Fibroblast of lung (primary cell): ENCODE data around the gene GYG1. TPM values are rescaled to one million over a fixed set of nuclear protein-coding genes. Genes with fewer than 3 reads are reported as not detected.

Experiments
- DNase-seq, 2 donors: peaks; one replicate each; pipeline versions ENCODE4 v3.0.0 to v3.0.0-alpha.2; 2010; ENCODE audit warnings: low read depth in 2 of 2
- H2AFZ ChIP-seq: 2 replicates; pipeline ENCODE4 v1.5.1; 2012; ENCODE audit warnings: low read length, control low read depth, inconsistent platforms
- H3K27ac ChIP-seq: 2 replicates; pipeline ENCODE4 v1.5.1; 2011; ENCODE audit warnings: low read length, control low read depth; ENCODE audit not compliant: insufficient read depth
- H3K27me3 ChIP-seq: 2 replicates; pipeline ENCODE4 v1.5.1; 2011; ENCODE audit warnings: mild to moderate bottlenecking, low read length; ENCODE audit not compliant: control insufficient read depth, insufficient read depth
- H3K36me3 ChIP-seq: 2 replicates; pipeline ENCODE4 v1.5.1; 2011; ENCODE audit warnings: low read length; ENCODE audit not compliant: control insufficient read depth, insufficient read depth
- H3K4me1 ChIP-seq: 2 replicates; pipeline ENCODE4 v1.5.1; 2011; ENCODE audit warnings: low read length; ENCODE audit not compliant: control insufficient read depth, insufficient read depth; ENCODE audit errors: extremely low read depth
- H3K4me2 ChIP-seq: 2 replicates; pipeline ENCODE4 v1.5.1; 2011; ENCODE audit warnings: low read length, control low read depth; ENCODE audit not compliant: insufficient read depth; ENCODE audit errors: extremely low read depth
- H3K4me3 ChIP-seq, 4 experiments: fragments of 200-600 bp in 1 of 4; sonication (generic) in 1 of 4; replicated peaks in 1 of 4; 2 replicates each; pipeline ENCODE4 v1.5.1; 2011 to 2016; ENCODE audit warnings: low read length in 4 of 4, low read depth in 3 of 4, mild to moderate bottlenecking in 3 of 4, control low read depth in 2 of 4, inconsistent platforms in 1 of 4, mixed read lengths in 1 of 4; ENCODE audit not compliant: insufficient read depth in 1 of 4; ENCODE audit errors: control extremely low read depth in 1 of 4
- H3K79me2 ChIP-seq: 2 replicates; pipeline ENCODE4 v1.5.1; 2012; ENCODE audit warnings: mild to moderate bottlenecking, low read length, inconsistent platforms; ENCODE audit not compliant: control insufficient read depth, insufficient read depth
- H3K9ac ChIP-seq: 2 replicates; pipeline ENCODE4 v1.5.1; 2011; ENCODE audit warnings: mild to moderate bottlenecking, low read length, control low read depth; ENCODE audit not compliant: insufficient read depth
- H3K9me3 ChIP-seq: 2 replicates; pipeline ENCODE4 v1.5.1; 2012; ENCODE audit warnings: low read depth, low read length; ENCODE audit not compliant: control insufficient read depth, insufficient read depth
- H4K20me1 ChIP-seq: 2 replicates; pipeline ENCODE4 v1.5.1; 2011; ENCODE audit warnings: low read length; ENCODE audit not compliant: control insufficient read depth, insufficient read depth; ENCODE audit errors: extremely low read depth
- CTCF ChIP-seq, 2 donors: IDR thresholded peaks in 1 of 2; conservative IDR thresholded peaks in 1 of 2; 1 replicate in 1 of 2; 2 replicates in 1 of 2; pipeline ENCODE4 v1.5.1; 2011 to 2012; ENCODE audit warnings: low read length in 2 of 2, control low read depth in 1 of 2, inconsistent platforms in 1 of 2, low read depth in 1 of 2, mild to moderate bottlenecking in 1 of 2
- EZH2 ChIP-seq: IDR thresholded peaks from 2 replicates; pipeline ENCODE4 v1.5.1; 2012; ENCODE audit warnings: low read length, control low read depth, mild to moderate bottlenecking; ENCODE audit errors: missing control alignments
- polyA plus RNA-seq, 2 donors: library from polyadenylated mRNA; depleted of rRNA in 1 of 2; stranded (reverse) in 1 of 2; unstranded in 1 of 2; fragments of >200 nt; gene quantifications; 2 replicates each; pipeline ENCODE4 v1.2.1, GENCODE V29; 2011 to 2012; ENCODE audit warnings: missing spikeins in 1 of 2
- total RNA-seq: library from RNA; depleted of rRNA; stranded (reverse); fragments of >200 nt; gene quantifications from 2 replicates; pipeline ENCODE4 v1.2.1, GENCODE V29; 2014

GYG1 gene
- total and polyA plus RNA-seq, 2 donors (not counting 1 experiment from before 2014, with no cell fraction given) = 71.5 to 224 TPM

- H3K27ac ChIP-seq = no peak overlapping the region
- H3K9ac ChIP-seq = no peak overlapping the region
- H3K4me3 ChIP-seq = no peak overlapping the region
- H3K4me1 ChIP-seq = no peaks in the 10 kb centered on the region
- no peak for TF ChIP-seq EZH2
- no peak for TF ChIP-seq CTCF (conservative IDR thresholded peaks at IDR 0.05 in 1 of 2, IDR thresholded peaks at IDR 0.05 in 1 of 2; ENCODE audit: low read depth in 1 of 2, low read length in 2 of 2)
- no peak overlapping the region for H2AFZ ChIP-seq
- no peaks in the 10 kb centered on the region for H3K36me3 ChIP-seq
- H3K4me2 ChIP-seq = no peak overlapping the region
- H3K27me3 ChIP-seq = no peaks in the 10 kb centered on the region
- H3K9me3 ChIP-seq = no peaks in the 10 kb centered on the region
- H3K79me2 ChIP-seq = no peaks in the 10 kb centered on the region
- no peaks in the 10 kb centered on the region for H4K20me1 ChIP-seq
- DNase-seq = no peak
These were observed 42.3 kb upstream of the GYG1 start for GRCh38 chr3:148948913-148949657.

GRCh38 chr3:148950806-148951205, 40.5 kb upstream of the GYG1 start:
- Histone ChIP-seq H3K27me3 (no peaks in the 10 kb centered on the region), H3K9ac (no peak overlapping the region), H3K36me3 (no peaks in the 10 kb centered on the region), H3K27ac (no peak overlapping the region), H3K4me2 (no peak overlapping the region), H4K20me1 (no peaks in the 10 kb centered on the region), H3K4me1 (no peaks in the 10 kb centered on the region), H3K9me3 (no peaks in the 10 kb centered on the region), H3K4me3 (no peak overlapping the region), H2AFZ (no peak overlapping the region), H3K79me2 (no peaks in the 10 kb centered on the region)
- TF ChIP-seq CTCF (conservative IDR thresholded peaks at IDR 0.05 in 1 of 2, IDR thresholded peaks at IDR 0.05 in 1 of 2; ENCODE audit: low read depth in 1 of 2, low read length in 2 of 2) (peak; percentile 28 to 33), EZH2 (no peak)
- peak in 1 of 2 donors; percentile 37 for DNase-seq

GRCh38 chr3:148951599-148952361, 39.6 kb upstream of the GYG1 start:
- Histone ChIP-seq H3K4me2 (no peak overlapping the region), H3K4me3 (no peak overlapping the region), H3K36me3 (no peaks in the 10 kb centered on the region), H3K27ac (no peak overlapping the region), H3K9ac (no peak overlapping the region), H3K4me1 (peaks cover 4% of the 10 kb centered on the region), H3K9me3 (no peaks in the 10 kb centered on the region), H4K20me1 (no peaks in the 10 kb centered on the region), H3K79me2 (no peaks in the 10 kb centered on the region), H2AFZ (no peak overlapping the region), H3K27me3 (no peaks in the 10 kb centered on the region)
- TF ChIP-seq EZH2 = no peak
- peak in 1 of 2 donors; percentile 61 for DNase-seq
